Natural killer cell (primary cell): ENCODE measurements around the gene RNF227. TPM values are rescaled to one million over a fixed set of nuclear protein-coding genes. Genes with fewer than 3 reads are reported as not detected.

Experiments
- ATAC-seq, 3 donors: fragments of 150-1000 bp in 2 of 3; fragments of 200-7000 bp in 1 of 3; cut with Tn5 transposase; 1 replicate in 1 of 3; 2 replicates in 2 of 3; pipeline ENCODE4 v1.10.0; 2021; ENCODE audit warnings: mild to moderate bottlenecking in 2 of 3, moderate library complexity in 2 of 3
- DNase-seq, 2 donors: peaks; one replicate each; pipeline versions ENCODE4 v3.0.0 to v3.0.0-alpha.2; 2013 to 2021; ENCODE audit warnings: mixed read lengths in 1 of 2
- H3K27ac ChIP-seq: one replicate; pipeline ENCODE4 v1.5.1; 2013; ENCODE audit warnings: mild to moderate bottlenecking, low read length
- H3K27me3 ChIP-seq: one replicate; pipeline ENCODE4 v1.6.1; 2013; ENCODE audit warnings: low read length; ENCODE audit not compliant: control insufficient read depth, insufficient read depth
- H3K36me3 ChIP-seq: one replicate; pipeline ENCODE4 v1.6.1; 2013; ENCODE audit warnings: low read length; ENCODE audit not compliant: control insufficient read depth, insufficient read depth
- H3K4me1 ChIP-seq: one replicate; pipeline ENCODE4 v1.6.1; 2013; ENCODE audit warnings: low read length; ENCODE audit not compliant: control insufficient read depth, insufficient read depth
- H3K4me3 ChIP-seq: one replicate; pipeline ENCODE4 v1.5.1; 2013; ENCODE audit warnings: low read length
- H3K9me3 ChIP-seq: one replicate; pipeline ENCODE4 v1.6.1; 2013; ENCODE audit warnings: low read length; ENCODE audit not compliant: control insufficient read depth, insufficient read depth
- H3K27ac Mint-ChIP-seq, 2 donors: one replicate each; pipeline ENCODE4 v1.8.0; 2022; ENCODE audit warnings: mild to moderate bottlenecking in 2 of 2, mixed read lengths in 2 of 2, moderate library complexity in 1 of 2
- H3K27me3 Mint-ChIP-seq, 2 donors: one replicate each; pipeline ENCODE4 v1.8.0; 2022; ENCODE audit warnings: low read depth in 2 of 2, mixed read lengths in 2 of 2
- H3K36me3 Mint-ChIP-seq: one replicate; pipeline ENCODE4 v1.8.0; 2022; ENCODE audit warnings: mixed read lengths
- H3K4me1 Mint-ChIP-seq, 2 donors: one replicate each; pipeline ENCODE4 v1.8.0; 2022; ENCODE audit warnings: mixed read lengths in 2 of 2
- H3K4me3 Mint-ChIP-seq: one replicate; pipeline ENCODE4 v1.8.0; 2022; ENCODE audit warnings: mild to moderate bottlenecking, moderate library complexity, mixed read lengths
- H3K9me3 Mint-ChIP-seq, 2 donors: one replicate each; pipeline ENCODE4 v1.8.0; 2022; ENCODE audit warnings: mixed read lengths in 2 of 2
- CTCF ChIP-seq: fragments of 200-600 bp; IDR thresholded peaks from one replicate; pipeline ENCODE4 v1.8.0; 2022; ENCODE audit warnings: antibody characterized with exemption
- WGBS: methylation state at CpG from one replicate; pipeline ENCODE4 v1.1.7; 2013; ENCODE audit warnings: missing lambda C conversion rate; ENCODE audit not compliant: insufficient coverage; 5-methylcytosine and 5-hydroxymethylcytosine counted together
- intact Hi-C: fragments of 100-400 bp; cut with micrococcal nuclease; formaldehyde crosslinking; loops from one replicate; pipeline ENCODE4 v1.14.2; 2022
- total RNA-seq, 4 donors: library from RNA; stranded (reverse); fragments of 120-200 nt in 1 of 4; gene quantifications; one replicate each; pipeline versions ENCODE4 v1.2.3 to v1.2.4, GENCODE V29; 2013 to 2022

Gene RNF227
- total RNA-seq, 3 donors from 2014 or later (not counting 1 experiment from before 2014, with no cell fraction given), result 3.6 to 5.9 (median 4.7) TPM

DNA sequence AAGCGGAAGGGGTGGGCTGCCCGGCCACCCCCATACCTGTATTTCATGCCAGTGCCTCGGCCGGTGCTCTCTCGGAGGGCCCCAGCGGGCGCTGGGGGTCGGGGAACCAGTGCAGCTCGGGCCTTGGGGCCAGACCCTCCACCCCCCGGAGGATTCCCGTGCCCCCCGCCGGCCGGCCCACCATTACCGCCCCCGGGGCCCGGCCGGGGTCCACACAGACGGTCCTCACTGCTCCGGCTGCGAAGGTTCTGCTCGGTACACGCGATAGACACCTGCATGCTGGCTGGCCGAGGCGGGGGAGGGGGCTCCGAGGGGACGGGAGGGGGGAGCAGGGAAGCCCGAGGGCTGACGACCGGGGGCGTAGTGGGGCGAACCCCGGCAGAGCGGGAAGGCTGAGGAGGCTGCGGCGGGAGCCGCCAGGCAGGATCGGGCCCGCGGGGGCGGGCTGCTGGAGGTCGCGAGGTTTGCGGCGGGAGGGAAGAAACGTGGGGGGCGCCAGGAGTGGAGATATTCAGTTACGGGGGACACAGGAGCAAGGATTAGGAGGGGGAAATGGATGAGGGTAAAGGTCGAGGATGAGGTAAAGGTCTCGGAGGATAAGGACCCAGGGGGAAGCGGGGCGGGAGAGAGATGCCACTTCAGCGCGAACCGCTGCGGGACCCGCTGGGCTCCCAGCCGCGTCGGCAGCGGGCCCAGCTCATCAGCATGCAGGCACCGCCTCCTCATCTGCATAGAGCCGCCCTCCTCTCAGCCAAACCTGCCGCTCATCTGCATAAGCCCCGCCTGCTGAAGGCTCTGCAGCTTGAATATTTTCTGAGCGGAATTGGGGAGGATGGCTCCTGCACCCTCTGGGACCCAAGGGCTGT is 13.3 kb upstream of the RNF227 start, which contains the start of gene KCNAB3:
TSS of gene KCNAB3 (minus strand) at position 699 of the 866 bp plus-strand sequence. CDS start at position 278, 421 bp downstream.
- DNase-seq (peak in 1 of 2 donors; percentile 79), ATAC-seq (no peak)
- no peaks in the 10 kb centered on the region for H3K36me3 Mint-ChIP-seq
- H3K4me1 Mint-ChIP-seq, result peaks cover 36 to 42% of the 10 kb centered on the region in 2 donors
- H3K27ac Mint-ChIP-seq, result peak within 1 kb of the TSS; percentile 96 to 98
- peaks cover 31% of the 10 kb centered on the region for H3K4me1 ChIP-seq
- H3K4me3 ChIP-seq, result no peak within 1 kb of the TSS
- H3K9me3 Mint-ChIP-seq, result no peaks in the 10 kb centered on the region
- intact Hi-C loops, result loop anchor here (5.0 kb wide), 2 partner anchors 42 to 87 kb away; partner anchors contain the start of gene CHD3
- peaks cover 3% of the 10 kb centered on the region for H3K36me3 ChIP-seq
- H3K27me3 Mint-ChIP-seq, result no peaks in the 10 kb centered on the region
- peak within 1 kb of the TSS; percentile 99 for H3K4me3 Mint-ChIP-seq
- 75% methylated on average over 67 of the region's 67 CpGs for WGBS
- H3K27ac ChIP-seq, result no peak within 1 kb of the TSS
- TF ChIP-seq CTCF, result no peak
- H3K9me3 ChIP-seq, result no peaks in the 10 kb centered on the region
- no peaks in the 10 kb centered on the region for H3K27me3 ChIP-seq

GRCh38 chr17:7927596-7927995 is 11.5 kb upstream of the RNF227 start:
- no peak for ATAC-seq
- Mint-ChIP-seq H3K27me3 (no peaks in the 10 kb centered on the region), H3K36me3 (no peaks in the 10 kb centered on the region), H3K27ac (peak overlapping the region in 1 of 2 donors; percentile 61), H3K4me3 (peak overlapping the region; percentile 33), H3K9me3 (no peaks in the 10 kb centered on the region), H3K4me1 (peaks cover 29 to 35% of the 10 kb centered on the region in 2 donors)
- intact Hi-C loops, result no loop called here
- Histone ChIP-seq H3K4me3 (no peak overlapping the region), H3K4me1 (peaks cover 32% of the 10 kb centered on the region), H3K27me3 (no peaks in the 10 kb centered on the region), H3K27ac (no peak overlapping the region), H3K9me3 (no peaks in the 10 kb centered on the region), H3K36me3 (peaks cover 3% of the 10 kb centered on the region)
- TF ChIP-seq CTCF, result no peak
- DNase-seq, result no peak
- WGBS, result 96% methylated on average over 3 of the region's 3 CpGs

DNA sequence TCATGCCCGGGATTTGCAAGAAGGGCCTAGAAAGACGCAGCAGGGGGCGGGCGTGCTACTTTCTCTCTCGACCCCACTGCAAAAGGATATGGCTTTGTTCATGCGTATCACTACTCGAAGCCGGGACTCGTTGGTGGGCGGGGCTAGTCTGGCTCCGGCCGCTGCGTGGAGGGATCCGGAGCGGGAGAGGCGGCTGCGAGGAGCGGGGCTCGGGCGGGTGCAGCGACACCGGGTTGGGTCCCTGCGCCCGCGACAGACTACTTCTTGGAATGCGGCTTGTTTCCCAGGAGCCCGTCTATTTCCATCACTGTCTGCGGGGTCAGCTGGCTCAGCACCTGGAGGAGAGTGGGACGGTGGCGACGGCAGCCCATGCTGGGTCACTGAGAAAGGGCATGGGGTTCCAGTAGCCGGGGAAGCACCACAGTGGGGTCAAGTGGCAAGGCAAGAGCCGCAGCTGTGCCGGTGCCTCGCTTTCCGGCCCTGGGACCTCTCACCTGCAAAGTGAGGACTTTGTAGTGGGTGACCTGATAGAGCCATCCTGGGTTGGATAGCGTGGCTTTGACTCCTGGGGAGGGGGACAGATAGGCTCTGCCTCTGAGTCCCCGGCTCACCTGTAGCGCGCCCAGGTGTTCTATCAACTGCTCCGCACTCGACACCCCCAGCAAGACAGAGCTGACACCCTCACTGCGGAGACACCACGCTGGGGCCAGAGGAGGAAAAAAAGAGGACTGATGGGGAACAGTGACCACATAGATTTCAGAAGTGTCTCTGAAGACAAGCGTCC is 6.9 kb upstream of the RNF227 start:
- intact Hi-C loops, result loop anchor here (1.0 kb wide), 1 partner anchor 9 kb away; the partner anchor contains the start of gene CNTROB
- WGBS, result 23% methylated on average over 45 of the region's 45 CpGs
- Mint-ChIP-seq H3K27ac (peak overlapping the region; percentile 86 to 89), H3K4me3 (peak overlapping the region; percentile 88), H3K9me3 (no peaks in the 10 kb centered on the region), H3K27me3 (no peaks in the 10 kb centered on the region), H3K4me1 (peaks cover 12 to 19% of the 10 kb centered on the region in 2 donors), H3K36me3 (no peaks in the 10 kb centered on the region)
- Histone ChIP-seq H3K27ac (peak overlapping the region; percentile 67), H3K27me3 (no peaks in the 10 kb centered on the region), H3K4me1 (peaks cover 17% of the 10 kb centered on the region), H3K36me3 (no peaks in the 10 kb centered on the region), H3K4me3 (peak overlapping the region; percentile 49), H3K9me3 (no peaks in the 10 kb centered on the region)
- peak; percentile 78 to 91 for DNase-seq
- TF ChIP-seq CTCF, result no peak
- ATAC-seq, result peak; percentile 96 to 99 (median 99)
